Esophagus muscularis mucosa (tissue), 4 donors: ENCODE data around the gene SNED1.

ENCODE experiments used
- EP300 ChIP-seq: sonication (generic); formaldehyde crosslinking; IDR thresholded peaks from one replicate; pipeline ENCODE4 v1.6.1; 2017; ENCODE audit warnings: antibody characterized with exemption
- POLR2A ChIP-seq: fragments of 450-650 bp; IDR thresholded peaks from one replicate; pipeline ENCODE4 v1.6.1; 2017; ENCODE audit warnings: antibody characterized with exemption, moderate library complexity, mild to moderate bottlenecking, low read depth
- POLR2AphosphoS5 ChIP-seq, 2 donors: sonication (generic); formaldehyde crosslinking; IDR thresholded peaks; one replicate each; pipeline ENCODE4 v1.6.1; 2017; ENCODE audit warnings: antibody characterized with exemption in 2 of 2
- TF ChIP-seq, protein P1 (sequence below), 3 experiments: fragments of 200-600 bp in 2 of 3; fragments of 450-650 bp in 1 of 3; sonication (generic) in 2 of 3; IDR thresholded peaks; one replicate each; pipeline ENCODE4 v1.5.1; 2017 to 2019; ENCODE audit warnings: antibody characterized with exemption in 3 of 3, mild to moderate bottlenecking in 2 of 3, moderate library complexity in 1 of 3

DNA sequence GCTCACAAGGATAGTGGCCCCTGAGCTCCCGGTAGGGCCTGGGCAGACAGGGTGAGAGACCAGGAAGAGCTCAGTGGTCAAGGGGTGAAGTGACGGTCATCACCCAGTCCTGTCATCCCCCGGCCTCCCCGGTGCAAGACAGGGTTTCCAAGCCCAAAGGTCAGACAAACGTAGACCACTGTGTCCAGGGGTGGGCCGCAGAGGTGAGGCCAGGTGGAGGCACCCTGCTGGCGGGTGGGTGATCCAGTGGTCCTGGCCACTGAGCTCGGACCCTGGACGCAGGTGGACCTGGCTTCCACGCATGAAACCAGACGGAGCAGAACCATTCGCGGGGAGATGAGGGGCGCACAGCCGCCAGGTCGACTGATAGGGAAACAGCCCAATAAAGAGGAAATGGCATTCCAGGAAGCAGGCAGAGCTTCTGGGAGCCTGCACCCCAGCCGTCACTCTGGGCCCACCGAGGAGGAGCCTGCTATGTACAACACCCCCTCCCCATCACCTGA lies 14.4 kb upstream of the SNED1 start:
- TF ChIP-seq, protein P1, sequence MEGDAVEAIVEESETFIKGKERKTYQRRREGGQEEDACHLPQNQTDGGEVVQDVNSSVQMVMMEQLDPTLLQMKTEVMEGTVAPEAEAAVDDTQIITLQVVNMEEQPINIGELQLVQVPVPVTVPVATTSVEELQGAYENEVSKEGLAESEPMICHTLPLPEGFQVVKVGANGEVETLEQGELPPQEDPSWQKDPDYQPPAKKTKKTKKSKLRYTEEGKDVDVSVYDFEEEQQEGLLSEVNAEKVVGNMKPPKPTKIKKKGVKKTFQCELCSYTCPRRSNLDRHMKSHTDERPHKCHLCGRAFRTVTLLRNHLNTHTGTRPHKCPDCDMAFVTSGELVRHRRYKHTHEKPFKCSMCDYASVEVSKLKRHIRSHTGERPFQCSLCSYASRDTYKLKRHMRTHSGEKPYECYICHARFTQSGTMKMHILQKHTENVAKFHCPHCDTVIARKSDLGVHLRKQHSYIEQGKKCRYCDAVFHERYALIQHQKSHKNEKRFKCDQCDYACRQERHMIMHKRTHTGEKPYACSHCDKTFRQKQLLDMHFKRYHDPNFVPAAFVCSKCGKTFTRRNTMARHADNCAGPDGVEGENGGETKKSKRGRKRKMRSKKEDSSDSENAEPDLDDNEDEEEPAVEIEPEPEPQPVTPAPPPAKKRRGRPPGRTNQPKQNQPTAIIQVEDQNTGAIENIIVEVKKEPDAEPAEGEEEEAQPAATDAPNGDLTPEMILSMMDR (IDR thresholded peaks at IDR 0.05), result no peak
- TF ChIP-seq POLR2AphosphoS5 (IDR thresholded peaks at IDR 0.05), result no peak
- TF ChIP-seq POLR2A, result no peak
- no peak for TF ChIP-seq EP300
